Measurements from ENCODE around the gene MAP3K20. TPM values are rescaled to one million over a fixed set of nuclear protein-coding genes. Genes with fewer than 3 reads are reported as not detected.

Gene MAP3K20
- total and polyA plus RNA-seq, 2 donors (not counting 1 experiment from before 2014, with no cell fraction given): 105 to 138 TPM

GRCh38 chr2:173164396-173164795 lies 88.8 kb downstream of the MAP3K20 start:
- Histone ChIP-seq H3K27ac (ENCODE audit: insufficient read depth, low read length) (no peak overlapping the region), H2AFZ (ENCODE audit: low read length) (no peak overlapping the region), H3K36me3 (ENCODE audit: control insufficient read depth, insufficient read depth, low read length) (no peaks in the 10 kb centered on the region), H3K9me3 (ENCODE audit: control insufficient read depth, insufficient read depth, low read depth, low read length) (no peaks in the 10 kb centered on the region), H3K4me2 (ENCODE audit: extremely low read depth, insufficient read depth, low read length) (no peak overlapping the region), H3K4me3 (replicated peaks in 1 of 4; ENCODE audit: control extremely low read depth in 1 of 4, insufficient read depth in 1 of 4, low read depth in 3 of 4, low read length in 4 of 4) (no peak overlapping the region), H4K20me1 (ENCODE audit: control insufficient read depth, extremely low read depth, insufficient read depth, low read length) (no peaks in the 10 kb centered on the region), H3K27me3 (ENCODE audit: control insufficient read depth, insufficient read depth, low read length) (no peaks in the 10 kb centered on the region), H3K9ac (ENCODE audit: insufficient read depth, low read length) (no peak overlapping the region), H3K4me1 (ENCODE audit: control insufficient read depth, extremely low read depth, insufficient read depth, low read length) (peaks cover 23% of the 10 kb centered on the region), H3K79me2 (ENCODE audit: control insufficient read depth, insufficient read depth, low read length) (peaks cover 19% of the 10 kb centered on the region)
- DNase-seq (ENCODE audit: low read depth in 2 of 2): no peak
- TF ChIP-seq CTCF (conservative IDR thresholded peaks at IDR 0.05 in 1 of 2, IDR thresholded peaks at IDR 0.05 in 1 of 2; ENCODE audit: low read depth in 1 of 2, low read length in 2 of 2): no peak
- no peak for TF ChIP-seq EZH2 (IDR thresholded peaks at IDR 0.05; ENCODE audit: low read length, missing control alignments)

GRCh38 chr2:173165443-173166238 lies 90.0 kb downstream of the MAP3K20 start:
- Histone ChIP-seq H3K4me2 (ENCODE audit: extremely low read depth, insufficient read depth, low read length) (no peak overlapping the region), H2AFZ (ENCODE audit: low read length) (no peak overlapping the region), H3K4me3 (replicated peaks in 1 of 4; ENCODE audit: control extremely low read depth in 1 of 4, insufficient read depth in 1 of 4, low read depth in 3 of 4, low read length in 4 of 4) (no peak overlapping the region), H3K9ac (ENCODE audit: insufficient read depth, low read length) (no peak overlapping the region), H4K20me1 (ENCODE audit: control insufficient read depth, extremely low read depth, insufficient read depth, low read length) (no peaks in the 10 kb centered on the region), H3K4me1 (ENCODE audit: control insufficient read depth, extremely low read depth, insufficient read depth, low read length) (peaks cover 16% of the 10 kb centered on the region), H3K27me3 (ENCODE audit: control insufficient read depth, insufficient read depth, low read length) (no peaks in the 10 kb centered on the region), H3K79me2 (ENCODE audit: control insufficient read depth, insufficient read depth, low read length) (peaks cover 19% of the 10 kb centered on the region), H3K9me3 (ENCODE audit: control insufficient read depth, insufficient read depth, low read depth, low read length) (no peaks in the 10 kb centered on the region), H3K27ac (ENCODE audit: insufficient read depth, low read length) (no peak overlapping the region), H3K36me3 (ENCODE audit: control insufficient read depth, insufficient read depth, low read length) (no peaks in the 10 kb centered on the region)
- no peak for TF ChIP-seq EZH2 (IDR thresholded peaks at IDR 0.05; ENCODE audit: low read length, missing control alignments)
- TF ChIP-seq CTCF (conservative IDR thresholded peaks at IDR 0.05 in 1 of 2, IDR thresholded peaks at IDR 0.05 in 1 of 2; ENCODE audit: low read depth in 1 of 2, low read length in 2 of 2): no peak
- DNase-seq (ENCODE audit: low read depth in 2 of 2): no peak

- Histone ChIP-seq H3K4me2 (ENCODE audit: extremely low read depth, insufficient read depth, low read length) (no peak overlapping the region), H3K9me3 (ENCODE audit: control insufficient read depth, insufficient read depth, low read depth, low read length) (no peaks in the 10 kb centered on the region), H3K4me3 (replicated peaks in 1 of 4; ENCODE audit: control extremely low read depth in 1 of 4, insufficient read depth in 1 of 4, low read depth in 3 of 4, low read length in 4 of 4) (no peak overlapping the region), H3K27ac (ENCODE audit: insufficient read depth, low read length) (no peak overlapping the region), H3K36me3 (ENCODE audit: control insufficient read depth, insufficient read depth, low read length) (no peaks in the 10 kb centered on the region), H3K79me2 (ENCODE audit: control insufficient read depth, insufficient read depth, low read length) (peaks cover 3% of the 10 kb centered on the region), H3K9ac (ENCODE audit: insufficient read depth, low read length) (no peak overlapping the region), H3K27me3 (ENCODE audit: control insufficient read depth, insufficient read depth, low read length) (no peaks in the 10 kb centered on the region), H4K20me1 (ENCODE audit: control insufficient read depth, extremely low read depth, insufficient read depth, low read length) (no peaks in the 10 kb centered on the region), H2AFZ (ENCODE audit: low read length) (no peak overlapping the region), H3K4me1 (ENCODE audit: control insufficient read depth, extremely low read depth, insufficient read depth, low read length) (peaks cover 4% of the 10 kb centered on the region)
- TF ChIP-seq EZH2 (IDR thresholded peaks at IDR 0.05; ENCODE audit: low read length, missing control alignments): no peak
- no peak for TF ChIP-seq CTCF (conservative IDR thresholded peaks at IDR 0.05 in 1 of 2, IDR thresholded peaks at IDR 0.05 in 1 of 2; ENCODE audit: low read depth in 1 of 2, low read length in 2 of 2)
- DNase-seq (ENCODE audit: low read depth in 2 of 2): no peak
These were observed 95.7 kb downstream of the MAP3K20 start for GRCh38 chr2:173171321-173171720.
